ENCODE measurements around the gene CTXN1.
A peak's percentile ranks its signal among the peaks of the same experiment; 100 is the strongest.
"Not testable (repeated sequence)": the region's sequence is repeated elsewhere in the genome, so short reads cannot be mapped to it uniquely, and the experiment has no call there.

Gene CTXN1

GRCh38 chr19:7933828-7934725, 8.1 kb upstream of the CTXN1 start:
- DNase-seq (ENCODE audit: extremely low read depth, low read depth) = no peak
- no peak for TF ChIP-seq CTCF (IDR thresholded peaks at IDR 0.05; ENCODE audit: low read depth, low read length, missing control alignments)
- no peak overlapping the region for H3K4me3 ChIP-seq (replicated peaks; ENCODE audit: low read depth, low read length)

- no peak for DNase-seq (ENCODE audit: extremely low read depth, low read depth)
- peak; percentile 45 for TF ChIP-seq CTCF (IDR thresholded peaks at IDR 0.05; ENCODE audit: low read depth, low read length, missing control alignments)
- no peak overlapping the region for H3K4me3 ChIP-seq (replicated peaks; ENCODE audit: low read depth, low read length)
Observed at GRCh38 chr19:7933411-7933810, 7.5 kb upstream of the CTXN1 start.

- TF ChIP-seq CTCF (IDR thresholded peaks at IDR 0.05; ENCODE audit: low read depth, low read length, missing control alignments) = no peak
- H3K4me3 ChIP-seq (replicated peaks; ENCODE audit: low read depth, low read length) = no peak overlapping the region
- no peak for DNase-seq (ENCODE audit: extremely low read depth, low read depth)
Observed at GRCh38 chr19:7932930-7933300, 7.0 kb upstream of the CTXN1 start.

- no peak overlapping the region for H3K4me3 ChIP-seq (replicated peaks; ENCODE audit: low read depth, low read length)
- no peak for DNase-seq (ENCODE audit: extremely low read depth, low read depth)
- TF ChIP-seq CTCF (IDR thresholded peaks at IDR 0.05; ENCODE audit: low read depth, low read length, missing control alignments) = no peak
Observed at GRCh38 chr19:7932276-7932929, 6.5 kb upstream of the CTXN1 start.

GRCh38 chr19:7931221-7932061, 5.5 kb upstream of the CTXN1 start:
- no peak for TF ChIP-seq CTCF (IDR thresholded peaks at IDR 0.05; ENCODE audit: low read depth, low read length, missing control alignments)
- no peak for DNase-seq (ENCODE audit: extremely low read depth, low read depth)
- H3K4me3 ChIP-seq (replicated peaks; ENCODE audit: low read depth, low read length) = no peak overlapping the region

GRCh38 chr19:7930765-7931164, 4.8 kb upstream of the CTXN1 start:
- H3K4me3 ChIP-seq (replicated peaks; ENCODE audit: low read depth, low read length) = no peak overlapping the region
- TF ChIP-seq CTCF (IDR thresholded peaks at IDR 0.05; ENCODE audit: low read depth, low read length, missing control alignments) = no peak
- no peak for DNase-seq (ENCODE audit: extremely low read depth, low read depth)

- not testable (repeated sequence) for DNase-seq (ENCODE audit: extremely low read depth, low read depth); H3K4me3 ChIP-seq (replicated peaks; ENCODE audit: low read depth, low read length)
Observed at GRCh38 chr19:7930030-7930429, 4.1 kb upstream of the CTXN1 start.

Measured in HFF-Myc (cell line).